ENCODE measurements around the gene PLEKHB2. TPM values are rescaled to one million over a fixed set of nuclear protein-coding genes. Genes with fewer than 3 reads are reported as not detected.

The PLEKHB2 gene, protein sequence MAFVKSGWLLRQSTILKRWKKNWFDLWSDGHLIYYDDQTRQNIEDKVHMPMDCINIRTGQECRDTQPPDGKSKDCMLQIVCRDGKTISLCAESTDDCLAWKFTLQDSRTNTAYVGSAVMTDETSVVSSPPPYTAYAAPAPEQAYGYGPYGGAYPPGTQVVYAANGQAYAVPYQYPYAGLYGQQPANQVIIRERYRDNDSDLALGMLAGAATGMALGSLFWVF
- 40.5 and 41.2 TPM in 2 replicates for total RNA-seq

DNA sequence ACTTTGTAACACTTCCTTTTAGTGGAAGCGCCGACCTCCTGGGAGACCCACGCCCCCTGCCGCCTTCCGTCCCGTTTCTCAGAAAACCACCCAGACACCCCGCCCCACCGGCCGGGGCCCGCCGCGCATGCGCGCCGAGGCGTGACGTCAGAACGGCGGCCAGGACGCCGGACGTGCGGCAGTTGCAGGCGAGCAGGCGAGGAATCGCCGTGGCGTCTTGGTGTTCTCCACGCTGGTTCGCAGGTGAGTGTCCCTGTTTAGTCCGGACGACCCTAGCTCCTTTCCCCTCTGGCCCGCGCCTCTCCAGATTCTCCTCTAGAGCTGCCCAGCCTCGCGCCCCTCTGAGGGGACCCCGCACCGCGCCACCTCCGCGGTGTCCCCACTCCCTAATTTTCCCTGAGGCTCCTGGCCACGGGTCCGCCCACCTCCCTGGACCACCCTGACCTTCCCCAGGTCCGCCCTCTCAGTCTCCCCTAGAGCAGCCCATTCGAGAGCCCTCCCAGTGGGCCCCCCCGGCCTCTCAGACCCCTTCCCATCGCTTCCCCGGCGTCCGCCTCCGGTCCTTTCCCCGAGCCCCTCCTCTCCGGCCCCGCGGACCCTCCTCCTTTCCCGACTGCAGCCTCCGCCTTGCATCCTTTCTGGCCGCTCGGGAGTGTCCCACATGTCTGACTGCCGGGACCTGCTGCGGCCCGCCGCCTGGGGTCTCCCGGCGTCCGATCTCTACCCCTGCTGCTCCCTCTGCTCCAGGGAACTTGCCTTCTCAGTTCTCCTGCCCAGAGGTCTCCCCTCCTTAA lies at the start of gene PLEKHB2:
Gene PLEKHB2, plus strand, starts transcription at position 181 of the 794 bp plus-strand sequence. CDS start 15,606 bp downstream, outside the sequence.

DNA sequence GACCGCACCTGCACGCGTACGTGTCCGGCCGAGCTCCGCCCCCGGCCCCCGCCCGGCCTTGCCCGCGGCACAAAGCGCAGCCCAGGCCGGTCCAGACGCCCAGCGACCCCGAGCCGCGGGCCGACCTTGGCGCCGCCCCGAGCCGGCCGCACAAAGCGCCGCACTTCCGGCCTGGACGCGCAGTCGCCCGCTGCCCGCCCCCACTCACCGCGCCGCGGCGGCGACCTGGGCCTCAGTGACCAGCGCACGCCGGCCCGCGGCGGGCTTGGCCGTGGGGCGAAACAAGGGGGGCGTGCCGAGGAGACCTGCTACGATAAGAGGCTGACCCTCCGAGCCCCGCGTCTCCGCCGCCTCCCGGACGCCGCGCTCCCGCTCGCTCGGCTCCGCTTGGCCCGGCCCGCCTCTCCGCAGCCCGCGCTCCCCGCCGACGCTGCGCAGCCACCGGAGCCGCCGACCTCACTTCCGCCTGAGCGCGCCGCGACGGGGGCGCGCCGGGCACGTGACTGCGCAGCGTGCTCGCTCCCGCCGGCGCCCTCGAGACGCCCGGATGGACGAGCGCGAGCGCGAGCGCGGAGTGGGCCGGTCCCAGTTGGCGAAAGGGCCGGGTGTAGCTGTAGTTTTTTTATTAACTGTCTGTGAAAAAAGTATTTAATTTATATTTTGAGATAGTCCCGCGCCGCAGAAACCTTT lies 12.0 kb upstream of the PLEKHB2 start, which contains the start of gene FAM168B:
Gene FAM168B, minus strand, starts transcription at position 455 of the 690 bp plus-strand sequence. CDS start 10,814 bp downstream, outside the sequence.

Small RNAs within 50 kb of the gene (small RNA-seq; reads per million reads assigned to genes)
- not detected for gene AC009477.1

Other genes with a start within 250 kb of the PLEKHB2 start
- 41.2 and 134 TPM in 2 replicates for gene FAM168B, start 11.9 kb upstream of the PLEKHB2 start, total RNA-seq
- not detected in 2 replicates for gene POTEE, start 104.2 kb downstream of the PLEKHB2 start, total RNA-seq